Kidney epithelial cell (primary cell): Measurements from ENCODE around the gene PHLDA2. TPM values are rescaled to one million over a fixed set of nuclear protein-coding genes. Genes with fewer than 3 reads are reported as not detected.

Experiments used
- DNase-seq: peaks from one replicate; pipeline ENCODE4 v3.0.0-alpha.2; 2010; ENCODE audit warnings: low read depth
- H3K27me3 ChIP-seq: 2 replicates; pipeline ENCODE4 v1.6.0; 2011; ENCODE audit warnings: low read length; ENCODE audit not compliant: control insufficient read depth, insufficient read depth
- H3K36me3 ChIP-seq: 2 replicates; pipeline ENCODE4 v1.5.1; 2011; ENCODE audit warnings: low read length; ENCODE audit not compliant: control insufficient read depth, insufficient read depth
- H3K4me3 ChIP-seq: 2 replicates; pipeline ENCODE4 v1.5.1; 2011; ENCODE audit warnings: low read depth, mild to moderate bottlenecking, control low read depth, low read length
- total RNA-seq: library from RNA; depleted of rRNA; stranded (reverse); fragments of >200 nt; gene quantifications from 2 replicates; pipeline ENCODE4 v1.2.3, GENCODE V29; 2015
- TF ChIP-seq, protein P1 (sequence below): IDR thresholded peaks from 2 replicates; pipeline ENCODE4 v1.5.1; 2011; ENCODE audit warnings: mild to moderate bottlenecking, moderate library complexity, low read length, control low read depth, inconsistent platforms; ENCODE audit not compliant: insufficient read depth, poor library complexity, severe bottlenecking

Gene PHLDA2
- total RNA-seq, 1 donor from 2014 or later = 32.8 TPM

DNA sequence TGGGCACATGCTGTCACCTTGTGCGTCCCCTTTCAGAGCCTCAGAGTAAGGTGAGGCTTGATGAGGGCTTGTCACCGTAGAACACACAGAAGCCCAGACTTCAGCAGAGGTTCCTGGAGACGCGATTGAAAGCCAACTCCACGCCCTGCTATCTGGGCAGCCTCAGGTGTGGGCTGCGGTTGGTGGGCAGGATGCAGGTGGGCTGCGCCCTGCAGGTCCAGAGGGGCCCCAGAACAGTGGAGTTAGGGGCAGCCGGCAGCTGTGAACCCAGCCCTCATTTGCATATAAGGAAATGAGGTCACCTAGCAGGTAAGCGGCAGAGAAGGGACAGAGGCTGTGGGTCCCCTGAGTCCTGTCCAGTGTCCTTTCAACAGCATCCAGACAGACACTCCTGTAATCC is 15.4 kb downstream of the PHLDA2 start:
- Histone ChIP-seq H3K36me3 (no peaks in the 10 kb centered on the region), H3K4me3 (no peak overlapping the region), H3K27me3 (peaks cover 6% of the 10 kb centered on the region)
- TF ChIP-seq, protein P1, sequence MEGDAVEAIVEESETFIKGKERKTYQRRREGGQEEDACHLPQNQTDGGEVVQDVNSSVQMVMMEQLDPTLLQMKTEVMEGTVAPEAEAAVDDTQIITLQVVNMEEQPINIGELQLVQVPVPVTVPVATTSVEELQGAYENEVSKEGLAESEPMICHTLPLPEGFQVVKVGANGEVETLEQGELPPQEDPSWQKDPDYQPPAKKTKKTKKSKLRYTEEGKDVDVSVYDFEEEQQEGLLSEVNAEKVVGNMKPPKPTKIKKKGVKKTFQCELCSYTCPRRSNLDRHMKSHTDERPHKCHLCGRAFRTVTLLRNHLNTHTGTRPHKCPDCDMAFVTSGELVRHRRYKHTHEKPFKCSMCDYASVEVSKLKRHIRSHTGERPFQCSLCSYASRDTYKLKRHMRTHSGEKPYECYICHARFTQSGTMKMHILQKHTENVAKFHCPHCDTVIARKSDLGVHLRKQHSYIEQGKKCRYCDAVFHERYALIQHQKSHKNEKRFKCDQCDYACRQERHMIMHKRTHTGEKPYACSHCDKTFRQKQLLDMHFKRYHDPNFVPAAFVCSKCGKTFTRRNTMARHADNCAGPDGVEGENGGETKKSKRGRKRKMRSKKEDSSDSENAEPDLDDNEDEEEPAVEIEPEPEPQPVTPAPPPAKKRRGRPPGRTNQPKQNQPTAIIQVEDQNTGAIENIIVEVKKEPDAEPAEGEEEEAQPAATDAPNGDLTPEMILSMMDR = no peak
- DNase-seq = no peak

DNA sequence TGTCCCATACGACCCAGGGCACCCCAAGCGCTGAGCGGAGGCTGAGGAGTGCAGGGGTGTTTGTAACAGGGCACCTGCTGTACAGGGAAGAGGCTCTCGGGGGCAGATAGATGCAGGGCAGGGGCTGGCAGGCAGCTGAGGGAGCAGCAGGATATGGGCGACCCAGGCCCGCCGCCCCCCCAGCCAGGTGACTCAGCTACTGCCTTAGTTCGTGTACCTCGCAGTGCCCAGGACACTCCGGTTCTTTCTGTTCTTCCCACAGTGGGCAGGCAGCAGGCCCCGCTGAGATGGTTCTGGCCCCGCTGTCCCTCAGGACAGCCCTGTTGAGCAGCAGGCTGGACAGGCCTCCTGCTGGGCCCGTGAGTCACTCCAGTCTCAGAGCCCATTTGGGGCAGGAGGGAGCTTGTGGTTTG is 16.2 kb downstream of the PHLDA2 start:
- Histone ChIP-seq H3K36me3 (no peaks in the 10 kb centered on the region), H3K4me3 (no peak overlapping the region), H3K27me3 (peaks cover 6% of the 10 kb centered on the region)
- TF ChIP-seq, protein P1 = no peak
- no peak for DNase-seq

DNA sequence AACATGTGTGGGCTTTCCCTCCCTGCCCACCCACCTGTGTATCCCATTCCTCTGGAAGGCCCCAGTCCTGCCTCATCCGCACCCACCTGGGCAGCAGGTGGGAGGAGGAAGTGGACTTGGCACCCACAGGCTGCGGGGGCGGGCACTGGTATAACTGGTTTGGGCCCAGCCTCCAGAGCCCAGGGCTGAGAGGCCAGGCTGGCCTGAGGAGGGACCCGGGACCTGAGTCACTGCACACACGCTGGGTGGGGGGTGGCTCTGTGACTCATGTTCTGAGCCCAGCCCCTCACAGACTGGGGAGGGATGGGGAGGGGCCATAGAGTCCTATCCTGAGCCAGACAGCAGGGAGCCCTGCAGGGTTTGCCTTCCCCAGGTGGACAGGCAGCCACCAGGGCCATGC is 16.7 kb downstream of the PHLDA2 start:
- no peaks in the 10 kb centered on the region for H3K36me3 ChIP-seq
- DNase-seq = peak; percentile 69
- TF ChIP-seq, protein P1 = no peak
- peaks cover 6% of the 10 kb centered on the region for H3K27me3 ChIP-seq
- H3K4me3 ChIP-seq = no peak overlapping the region

DNA sequence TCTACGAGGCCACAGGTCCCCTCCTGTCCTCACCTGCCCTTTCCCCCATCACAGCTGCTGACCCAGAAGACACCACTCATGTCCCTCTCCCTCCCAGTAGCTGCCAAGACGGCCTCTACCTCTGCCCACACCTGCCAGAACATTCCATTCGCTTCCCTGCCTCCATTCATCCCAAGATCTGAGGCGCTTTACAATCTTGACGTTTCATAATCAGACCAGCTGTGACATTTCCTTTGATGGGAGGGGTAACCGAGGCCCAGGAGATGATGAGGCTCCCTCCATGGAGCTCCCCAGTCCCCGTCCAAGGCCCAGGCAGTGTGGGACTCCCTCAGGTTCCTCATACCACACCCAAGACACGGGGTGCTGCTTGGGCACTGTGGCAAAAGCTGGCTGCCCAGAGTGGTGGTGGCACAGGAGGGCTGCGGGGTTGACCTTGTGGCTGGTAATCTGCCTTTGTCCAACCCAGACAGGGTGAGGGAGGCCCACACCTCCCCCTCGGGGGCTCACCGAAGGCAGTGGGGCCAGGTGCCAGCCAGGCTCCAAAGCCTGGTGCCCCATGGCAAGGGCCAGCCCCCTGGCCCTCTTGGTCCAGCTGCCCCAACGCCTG is 17.3 kb downstream of the PHLDA2 start:
- H3K36me3 ChIP-seq = no peaks in the 10 kb centered on the region
- H3K27me3 ChIP-seq = peaks cover 6% of the 10 kb centered on the region
- DNase-seq = no peak
- H3K4me3 ChIP-seq = no peak overlapping the region
- TF ChIP-seq, protein P1 = no peak

DNA sequence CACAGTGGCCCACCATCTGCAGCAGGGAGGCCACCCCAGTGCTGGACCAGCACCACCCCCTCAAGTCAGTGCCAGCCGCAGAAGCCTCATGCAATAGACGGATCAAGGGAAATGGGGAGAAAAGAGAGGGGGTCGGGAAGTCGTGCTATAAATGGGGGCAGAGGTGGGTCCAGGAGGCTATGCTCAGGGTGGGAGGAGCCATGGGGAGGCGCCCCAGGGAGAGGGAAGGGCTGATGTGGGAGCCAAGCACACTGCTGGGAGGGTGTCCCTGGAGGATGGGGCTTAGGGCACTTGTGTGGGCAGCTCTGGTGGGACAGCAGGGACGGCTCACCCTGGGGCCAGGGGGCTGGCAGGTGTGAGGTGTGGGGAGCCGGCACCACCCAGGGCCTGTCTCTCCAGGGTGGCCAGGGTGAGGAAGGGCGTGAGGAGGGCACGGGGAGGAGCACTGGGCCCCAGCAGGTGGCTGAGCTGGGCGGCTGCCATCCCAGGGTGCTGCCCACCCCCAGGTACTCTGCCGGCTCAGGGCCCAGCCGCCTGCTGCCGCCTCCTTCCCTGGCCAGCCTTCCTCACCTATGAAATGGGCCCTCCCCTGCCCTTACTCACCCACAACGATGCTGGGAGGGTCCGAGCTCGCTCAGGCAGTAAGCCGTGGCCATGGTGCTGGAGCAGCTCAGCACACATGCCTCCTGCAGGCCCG is 18.0 kb downstream of the PHLDA2 start:
- H3K36me3 ChIP-seq = no peaks in the 10 kb centered on the region
- TF ChIP-seq, protein P1 = no peak
- H3K4me3 ChIP-seq = no peak overlapping the region
- H3K27me3 ChIP-seq = peaks cover 6% of the 10 kb centered on the region
- no peak for DNase-seq
